GM21717 (cell line): ENCODE results near the gene ZKSCAN4.

Experiments
- ATAC-seq: cut with Tn5 transposase; IDR thresholded peaks from one replicate; pipeline ENCODE4 v1.9.1; 2021; ENCODE audit warnings: mild to moderate bottlenecking, moderate library complexity; ENCODE audit not compliant: unreplicated experiment

ZKSCAN4 gene

GRCh38 chr6:28209753-28210535, 42.1 kb downstream of the ZKSCAN4 start:
- ATAC-seq: no peak

DNA sequence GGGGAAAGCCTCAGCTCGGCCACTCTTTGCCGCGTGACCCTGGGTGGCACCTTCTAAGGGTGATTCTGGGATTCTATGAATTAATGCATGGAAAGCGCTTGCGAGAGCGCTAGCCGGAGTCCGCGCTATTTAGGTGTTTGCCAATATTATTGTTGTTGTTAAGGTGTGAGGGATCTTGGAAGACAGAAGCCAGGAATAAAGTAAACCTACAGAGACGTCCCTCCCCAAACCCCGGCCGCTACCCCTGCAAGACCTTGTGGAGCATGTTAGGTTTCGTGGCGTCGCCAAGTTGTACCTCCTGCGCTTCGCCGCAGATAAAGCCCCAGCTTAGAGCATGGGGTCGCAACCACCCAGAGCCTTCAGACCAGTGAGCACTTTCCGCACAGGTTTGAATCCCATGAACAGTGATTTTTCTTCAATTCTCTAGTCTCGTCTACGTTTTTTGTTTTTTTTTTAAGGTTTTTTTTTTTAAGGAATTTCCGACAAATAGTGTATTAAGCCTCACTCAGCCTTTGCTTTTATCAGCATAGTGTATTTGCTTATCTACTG, 43.9 kb downstream of the ZKSCAN4 start:
- ATAC-seq: no peak

DNA sequence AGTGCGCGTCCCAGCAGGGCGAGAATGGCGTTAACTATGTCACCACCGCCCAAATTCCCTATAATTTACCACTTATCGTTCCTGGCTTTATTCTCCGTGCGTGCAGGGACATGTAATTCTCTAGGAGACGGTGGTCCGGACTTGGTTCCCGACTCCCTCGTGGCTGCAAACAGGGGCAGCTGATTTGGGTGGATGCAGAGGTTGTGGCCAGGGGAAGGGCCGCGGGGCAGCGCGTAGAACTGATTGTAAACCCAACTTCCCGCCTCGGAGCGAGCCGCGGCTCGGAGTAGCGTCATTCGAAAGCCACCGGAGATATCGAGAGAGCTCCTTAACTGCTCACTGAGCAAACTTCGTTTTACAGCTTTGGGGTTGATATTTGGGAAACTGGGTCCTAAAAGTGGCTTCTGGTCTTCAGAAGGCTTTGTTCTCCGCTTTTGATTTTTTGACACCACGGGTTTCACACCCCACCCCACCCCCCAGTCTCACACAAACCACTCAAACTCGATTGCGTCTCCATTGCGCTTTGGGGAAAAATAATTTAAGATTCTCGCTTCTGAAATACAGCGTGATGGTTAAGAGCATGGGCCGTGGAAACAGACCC, 44.5 kb downstream of the ZKSCAN4 start:
- no peak for ATAC-seq

DNA sequence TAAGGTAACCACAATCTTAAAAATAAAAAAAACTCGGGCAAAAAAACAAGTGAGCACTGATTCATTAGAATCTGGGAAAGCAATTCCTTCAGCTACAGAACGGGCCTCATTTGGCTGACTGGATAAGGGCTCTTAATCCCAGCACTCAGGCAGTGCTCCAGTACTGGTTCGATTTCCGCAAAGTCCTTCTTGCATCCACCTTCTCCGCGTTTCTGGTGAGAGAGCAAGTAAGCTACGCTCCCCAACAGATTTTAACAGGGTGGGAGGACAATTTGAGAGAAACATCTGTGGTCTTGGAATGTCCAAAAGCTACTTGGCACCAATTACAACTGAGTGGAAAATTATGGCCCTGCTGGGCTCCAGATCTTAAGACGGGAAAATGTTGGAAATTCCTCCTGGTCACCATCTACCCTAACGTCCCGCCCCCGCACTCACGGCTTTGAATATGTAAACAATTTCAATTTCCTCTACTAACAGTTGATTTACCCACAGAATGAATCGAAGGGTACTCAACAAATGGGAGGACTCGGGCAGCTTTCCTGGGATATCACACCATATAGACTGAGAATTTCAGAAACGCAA, 45.0 kb downstream of the ZKSCAN4 start:
- ATAC-seq: no peak

DNA sequence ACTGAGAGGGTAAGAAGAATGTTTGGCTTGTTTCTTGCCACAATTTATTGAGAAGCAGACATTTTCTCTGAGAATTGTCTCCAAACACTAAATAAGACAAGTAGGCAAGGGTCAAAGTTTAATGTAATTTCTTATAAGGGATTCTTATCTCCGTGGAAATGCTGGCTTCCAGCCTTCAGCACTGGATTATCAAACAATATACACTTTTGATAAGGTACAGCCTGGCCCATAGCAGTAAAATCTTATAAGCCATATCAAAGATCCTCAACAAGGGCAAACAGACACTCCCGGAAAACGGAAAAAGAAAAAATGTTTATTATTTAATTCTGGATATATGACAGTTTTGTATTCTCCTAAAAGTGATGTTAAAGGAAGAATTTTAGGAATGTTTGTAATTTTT, 45.5 kb downstream of the ZKSCAN4 start:
- no peak for ATAC-seq

GRCh38 chr6:28205879-28206278, 46.2 kb downstream of the ZKSCAN4 start:
- ATAC-seq: no peak

DNA sequence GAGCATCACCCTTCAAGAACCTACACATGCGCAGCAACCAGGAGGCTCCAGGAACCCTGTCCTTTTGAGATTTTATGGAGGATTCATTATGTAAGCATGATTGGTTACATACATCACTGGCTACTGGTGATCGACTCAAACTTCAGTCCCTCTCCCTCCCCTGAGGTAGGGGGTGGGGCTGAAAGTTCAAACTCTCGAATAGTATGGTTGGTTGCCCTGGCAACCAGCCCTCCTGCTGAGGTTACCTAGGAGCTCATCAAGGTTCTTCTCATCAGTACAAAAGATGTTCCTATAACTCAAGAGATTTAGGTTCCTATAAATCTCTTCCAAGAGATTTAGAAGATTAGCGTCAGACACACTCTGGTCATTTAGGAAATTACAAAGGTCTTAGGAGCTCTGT, 48.9 kb downstream of the ZKSCAN4 start:
- no peak for ATAC-seq

DNA sequence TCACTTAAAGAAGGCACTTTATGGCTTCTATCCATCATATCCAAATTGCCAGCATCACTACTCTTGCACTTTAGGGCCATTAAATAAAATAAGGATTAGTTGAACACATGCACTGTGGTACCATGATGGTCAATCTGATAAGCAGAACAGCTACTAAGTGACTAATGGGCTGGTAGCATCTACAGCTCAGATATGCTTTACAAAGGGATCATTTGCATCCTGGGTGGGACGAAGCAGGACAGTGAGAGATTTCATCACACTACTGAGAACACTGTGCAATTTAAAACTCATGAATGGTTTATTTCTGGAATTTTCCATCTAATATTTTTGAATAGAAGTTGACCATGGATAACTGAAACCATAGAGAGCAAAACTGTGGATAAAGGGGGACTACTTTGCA, 52.0 kb downstream of the ZKSCAN4 start:
- no peak for ATAC-seq
